ENCODE data around the gene HAND2. TPM values are rescaled to one million over a fixed set of nuclear protein-coding genes. Genes with fewer than 3 reads are reported as not detected.

HAND2 gene
- total RNA-seq, 6 experiments from 2014 or later = 2.1 to 11.2 (median 6.2) TPM

DNA sequence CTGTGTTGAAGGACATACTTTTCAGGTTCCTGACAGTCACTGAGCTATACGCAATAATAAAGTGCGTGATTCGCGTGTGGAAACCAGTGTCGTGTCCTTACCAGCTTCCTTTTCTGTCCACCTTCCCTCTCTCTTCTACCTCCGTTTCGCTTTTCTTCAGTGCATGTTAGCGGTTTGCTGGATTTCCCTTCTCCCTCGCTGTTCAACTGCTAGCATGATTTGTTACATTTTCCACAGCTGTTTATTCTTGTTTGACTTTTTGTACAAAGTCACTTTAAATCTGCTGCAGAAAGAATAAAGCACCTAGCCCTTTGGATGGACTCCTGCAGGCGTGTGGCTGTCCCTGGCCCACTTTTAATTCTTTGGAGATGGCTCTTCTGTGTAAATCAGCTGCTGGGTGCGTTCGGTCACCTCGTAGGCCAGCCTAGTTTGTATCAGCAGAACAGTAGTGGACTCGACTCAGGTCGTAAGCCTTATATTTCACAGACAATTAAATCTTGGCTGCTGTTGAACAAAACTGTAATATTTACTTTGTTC, 8.9 kb upstream of the HAND2 start:
- Histone ChIP-seq H3K9me3 (no peaks in the 10 kb centered on the region), H3K4me1 (peaks cover 0 to 15% (median 0%) of the 10 kb centered on the region in 4 donors), H3K27ac (peak overlapping the region in 2 of 3 donors; percentile 9 to 66), H3K4me3 (peak overlapping the region in 2 of 3 donors; percentile 10 to 24), H3K36me3 (no peaks in the 10 kb centered on the region), H3K27me3 (peaks cover 0 to 54% of the 10 kb centered on the region in 2 donors)
- DNase-seq (no peak), ATAC-seq (no peak)
- intact Hi-C loops (cut with DNase I) = no loop called here
- WGBS (ENCODE audit: insufficient coverage, low coverage, low lambda C conversion rate, missing lambda C conversion rate) = 5% methylated on average over 15 of the region's 15 CpGs
- TF ChIP-seq CTCF (IDR thresholded peaks at IDR 0.05) = no peak
- TF ChIP-seq POLR2A (IDR thresholded peaks at IDR 0.05) = no peak

GRCh38 chr4:173538148-173538908, 8.3 kb upstream of the HAND2 start:
- Histone ChIP-seq H3K4me1 (peaks cover 0 to 15% (median 0%) of the 10 kb centered on the region in 4 donors), H3K36me3 (no peaks in the 10 kb centered on the region), H3K9me3 (no peaks in the 10 kb centered on the region), H3K27ac (peak overlapping the region; percentile 49 to 66 (median 55)), H3K4me3 (peak overlapping the region in 2 of 3 donors; percentile 10 to 24), H3K27me3 (peaks cover 0 to 55% of the 10 kb centered on the region in 2 donors)
- DNase-seq (no peak), ATAC-seq (peak; percentile 45 to 50 (median 49))
- TF ChIP-seq CTCF (IDR thresholded peaks at IDR 0.05) (no peak), POLR2A (IDR thresholded peaks at IDR 0.05) (no peak)
- intact Hi-C loops (cut with DNase I) = no loop called here
- 5% methylated on average over 31 of the region's 60 CpGs for WGBS (ENCODE audit: insufficient coverage, low coverage, low lambda C conversion rate, missing lambda C conversion rate)

- no peak for DNase-seq
- intact Hi-C loops (cut with DNase I) = no loop called here
- WGBS (ENCODE audit: insufficient coverage, low coverage, low lambda C conversion rate, missing lambda C conversion rate) = 5% methylated on average over 11 of the region's 21 CpGs
- peak overlapping the region; percentile 49 to 66 (median 55) for H3K27ac ChIP-seq
- H3K4me3 ChIP-seq = peak overlapping the region in 2 of 3 donors; percentile 10 to 24
- peak in 1 of 4 donors; percentile 23 for ATAC-seq
- TF ChIP-seq POLR2A (IDR thresholded peaks at IDR 0.05) (no peak), CTCF (IDR thresholded peaks at IDR 0.05) (no peak)
- H3K36me3 ChIP-seq = no peaks in the 10 kb centered on the region
- H3K4me1 ChIP-seq = peaks cover 0 to 15% (median 0%) of the 10 kb centered on the region in 4 donors
- H3K27me3 ChIP-seq = peaks cover 0 to 53% of the 10 kb centered on the region in 2 donors
- H3K9me3 ChIP-seq = no peaks in the 10 kb centered on the region
These were observed 7.7 kb upstream of the HAND2 start for GRCh38 chr4:173537613-173538147.

DNA sequence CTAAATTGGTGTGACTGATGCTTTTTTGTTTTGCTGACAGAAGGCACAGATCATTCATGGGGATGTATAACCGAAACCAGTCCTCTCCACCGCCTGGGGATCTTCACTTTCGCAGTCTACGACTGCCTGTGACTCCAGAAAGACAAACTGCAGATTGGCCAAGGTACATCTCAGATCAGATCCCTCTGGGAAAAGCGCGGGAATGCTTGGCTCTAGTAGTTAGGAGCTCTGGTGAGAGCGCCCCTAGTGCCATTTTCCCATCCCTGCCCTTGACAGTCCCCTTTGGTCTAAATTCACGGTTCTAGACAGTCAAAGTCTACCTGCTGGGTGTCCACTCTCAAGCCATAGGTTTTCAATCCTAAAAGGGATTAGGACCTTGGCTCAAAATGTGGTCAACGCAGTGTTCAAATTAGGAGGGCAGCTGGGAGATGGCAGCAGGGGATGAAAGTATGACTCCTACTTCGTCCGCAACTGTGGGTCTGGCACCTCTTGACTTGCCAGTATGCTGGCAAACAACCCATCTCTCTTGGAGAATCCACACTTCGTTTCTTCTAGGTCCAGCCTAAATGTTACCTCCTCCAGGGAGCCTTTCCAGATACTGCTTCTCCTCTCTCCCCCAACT, 6.9 kb upstream of the HAND2 start:
- no peaks in the 10 kb centered on the region for H3K9me3 ChIP-seq
- no peak for DNase-seq
- WGBS (ENCODE audit: insufficient coverage, low coverage, low lambda C conversion rate, missing lambda C conversion rate) = 10% methylated on average over 8 of the region's 12 CpGs
- no peaks in the 10 kb centered on the region for H3K36me3 ChIP-seq
- H3K4me1 ChIP-seq = peaks cover 0 to 15% (median 0%) of the 10 kb centered on the region in 4 donors
- peak overlapping the region; percentile 19 to 66 (median 55) for H3K27ac ChIP-seq
- no peak overlapping the region for H3K4me3 ChIP-seq
- H3K27me3 ChIP-seq = peaks cover 0 to 51% of the 10 kb centered on the region in 2 donors
- intact Hi-C loops (cut with DNase I) = no loop called here
- peak; percentile 19 to 28 (median 26) for ATAC-seq
- TF ChIP-seq CTCF (IDR thresholded peaks at IDR 0.05) = peak in 2 of 4 donors; percentile 18 to 22
- TF ChIP-seq POLR2A (IDR thresholded peaks at IDR 0.05) = no peak
